DOHH2 (cell line): ENCODE data around the gene CDT1.
"Not testable (repeated sequence)": the region's sequence is repeated elsewhere in the genome, so short reads cannot be mapped to it uniquely, and the experiment has no call there.

Experiments
- H3F3A ChIP-seq: fragments of 200-600 bp; sonication (generic), shearing (Covaris generic); 2 replicates; pipeline ENCODE4 v1.6.0; 2016; ENCODE audit warnings: antibody characterized with exemption, mild to moderate bottlenecking; ENCODE audit not compliant: control insufficient read depth, insufficient read depth
- H3K27ac ChIP-seq: fragments of 200-600 bp; sonication (generic); 2 replicates; pipeline ENCODE4 v1.5.1; 2014; ENCODE audit warnings: low read depth, mild to moderate bottlenecking, low read length, moderate library complexity
- H3K27me3 ChIP-seq: fragments of 200-600 bp; sonication (generic); 2 replicates; pipeline ENCODE4 v1.6.1; 2014; ENCODE audit warnings: mild to moderate bottlenecking, low read length, mixed read lengths; ENCODE audit not compliant: control insufficient read depth
- H3K36me3 ChIP-seq: fragments of 200-600 bp; sonication (generic); 2 replicates; pipeline ENCODE4 v1.6.1; 2014; ENCODE audit warnings: mild to moderate bottlenecking, low read length, moderate library complexity, mixed read lengths; ENCODE audit not compliant: control insufficient read depth
- H3K4me1 ChIP-seq: fragments of 200-600 bp; sonication (generic); 2 replicates; pipeline ENCODE4 v1.6.1; 2014; ENCODE audit warnings: mild to moderate bottlenecking, low read length, mixed read lengths; ENCODE audit not compliant: control insufficient read depth
- H3K4me2 ChIP-seq: fragments of 200-600 bp; sonication (generic); 2 replicates; pipeline ENCODE4 v1.6.0; 2014; ENCODE audit warnings: mild to moderate bottlenecking, low read length, moderate library complexity
- H3K4me3 ChIP-seq: fragments of 200-600 bp; sonication (generic); 2 replicates; pipeline ENCODE4 v1.5.1; 2014; ENCODE audit warnings: mild to moderate bottlenecking, low read length, mixed read lengths
- H3K79me2 ChIP-seq: fragments of 200-600 bp; sonication (generic); 2 replicates; pipeline ENCODE4 v1.6.1; 2014; ENCODE audit warnings: mild to moderate bottlenecking, low read length, mixed read lengths; ENCODE audit not compliant: control insufficient read depth
- H3K9me2 ChIP-seq: fragments of 200-600 bp; sonication (generic); replicated peaks from 2 replicates; pipeline ENCODE4 v1.6.1; 2014; ENCODE audit warnings: mild to moderate bottlenecking, low read length, mixed read lengths; ENCODE audit not compliant: control insufficient read depth
- H3K9me3 ChIP-seq: fragments of 200-600 bp; sonication (generic); 2 replicates; pipeline ENCODE4 v1.6.1; 2014; ENCODE audit warnings: antibody characterized with exemption, low read length, mixed read lengths; ENCODE audit not compliant: control insufficient read depth, insufficient read depth
- H4K20me1 ChIP-seq: fragments of 200-600 bp; sonication (generic); 2 replicates; pipeline ENCODE4 v1.6.0; 2014; ENCODE audit warnings: low read depth, mild to moderate bottlenecking, antibody characterized with exemption, low read length, moderate library complexity; ENCODE audit not compliant: control insufficient read depth, insufficient read depth
- CTCF ChIP-seq: fragments of 200-600 bp; sonication (generic); IDR thresholded peaks from one replicate; pipeline ENCODE4 v1.5.1; 2014; ENCODE audit warnings: antibody characterized with exemption, mild to moderate bottlenecking, low read depth, low read length; ENCODE audit not compliant: poor library complexity, severe bottlenecking
- EZH2phosphoT487 ChIP-seq: fragments of 200-600 bp; sonication (generic); IDR thresholded peaks from 2 replicates; pipeline ENCODE4 v1.6.1; 2017; ENCODE audit warnings: borderline replicate concordance, mild to moderate bottlenecking, antibody characterized with exemption, low read length, moderate library complexity, mixed read lengths

CDT1 gene

GRCh38 chr16:88822281-88823040 lies 18.9 kb downstream of the CDT1 start:
- H3K36me3 ChIP-seq, result no peaks in the 10 kb centered on the region
- H3K9me3 ChIP-seq, result no peaks in the 10 kb centered on the region
- H3K4me1 ChIP-seq, result no peaks in the 10 kb centered on the region
- H3K79me2 ChIP-seq, result no peaks in the 10 kb centered on the region
- no peak overlapping the region for H3K4me2 ChIP-seq
- H3F3A ChIP-seq, result no peaks in the 10 kb centered on the region
- no peak overlapping the region for H3K4me3 ChIP-seq
- H3K27me3 ChIP-seq, result no peaks in the 10 kb centered on the region
- no peaks in the 10 kb centered on the region for H3K9me2 ChIP-seq
- no peaks in the 10 kb centered on the region for H4K20me1 ChIP-seq
- TF ChIP-seq EZH2phosphoT487 (no peak), CTCF (no peak)
- no peak overlapping the region for H3K27ac ChIP-seq

- not testable (repeated sequence) for H3K4me2 ChIP-seq, H3K4me3 ChIP-seq, H3K79me2 ChIP-seq, H3K9me3 ChIP-seq, H3K27ac ChIP-seq, H3K4me1 ChIP-seq, H3K9me2 ChIP-seq, H3K27me3 ChIP-seq, H3K36me3 ChIP-seq, H4K20me1 ChIP-seq, H3F3A ChIP-seq
These were observed 20.1 kb downstream of the CDT1 start for GRCh38 chr16:88823646-88824045.

- Histone ChIP-seq H4K20me1 (no peaks in the 10 kb centered on the region), H3K9me3 (no peaks in the 10 kb centered on the region), H3K27me3 (no peaks in the 10 kb centered on the region), H3K27ac (no peak overlapping the region), H3K36me3 (no peaks in the 10 kb centered on the region), H3K4me1 (no peaks in the 10 kb centered on the region), H3K4me3 (no peak overlapping the region), H3F3A (no peaks in the 10 kb centered on the region), H3K79me2 (no peaks in the 10 kb centered on the region), H3K4me2 (no peak overlapping the region), H3K9me2 (no peaks in the 10 kb centered on the region)
- no peak for TF ChIP-seq EZH2phosphoT487
- no peak for TF ChIP-seq CTCF
These were observed 20.9 kb downstream of the CDT1 start for GRCh38 chr16:88824256-88825077.

GRCh38 chr16:88825146-88825545 lies 21.6 kb downstream of the CDT1 start:
- no peaks in the 10 kb centered on the region for H3K4me1 ChIP-seq
- TF ChIP-seq CTCF (no peak), EZH2phosphoT487 (no peak)
- no peaks in the 10 kb centered on the region for H3K9me3 ChIP-seq

More at GRCh38 chr16:88825146-88825545, 21.6 kb downstream of the CDT1 start:
- Histone ChIP-seq H3K4me2 (no peak overlapping the region), H4K20me1 (no peaks in the 10 kb centered on the region), H3K79me2 (no peaks in the 10 kb centered on the region), H3K27ac (no peak overlapping the region), H3K9me2 (no peaks in the 10 kb centered on the region), H3F3A (no peaks in the 10 kb centered on the region), H3K27me3 (no peaks in the 10 kb centered on the region), H3K4me3 (no peak overlapping the region), H3K36me3 (no peaks in the 10 kb centered on the region)
